ENCODE results near the gene ST8SIA6. TPM values are rescaled to one million over a fixed set of nuclear protein-coding genes. Genes with fewer than 3 reads are reported as not detected.
"Not testable (repeated sequence)": the region's sequence is repeated elsewhere in the genome, so short reads cannot be mapped to it uniquely, and the experiment has no call there.

ST8SIA6 gene
- total RNA-seq, 2 donors from 2014 or later = 0.33 to 1.1 TPM

DNA sequence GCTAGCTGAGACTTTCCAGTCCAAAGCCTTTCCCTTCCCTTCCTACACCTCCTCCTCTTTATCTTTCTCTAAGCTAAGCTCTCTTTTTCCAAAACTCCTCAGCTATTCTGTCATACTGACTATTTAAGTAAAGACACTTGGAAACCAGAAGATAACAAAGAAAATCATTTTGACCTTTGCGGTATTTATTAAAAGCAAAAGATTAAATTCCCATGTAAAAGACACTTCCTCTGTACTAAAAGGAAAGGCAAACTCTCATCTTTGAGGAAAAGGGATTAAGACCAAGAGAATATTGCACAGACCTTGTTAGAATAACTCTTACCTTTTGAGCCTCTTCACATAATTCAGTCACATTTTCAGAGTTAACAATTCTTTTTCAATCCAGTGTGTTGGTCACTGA, 15.8 kb downstream of the ST8SIA6 start:
- no peaks in the 10 kb centered on the region for H3K27me3 ChIP-seq (ENCODE audit: control insufficient read depth, insufficient read depth, low read length, poor library complexity, severe bottlenecking)
- 85 to 86% methylated on average over 1 of the region's 1 CpG for WGBS, 2 experiments (ENCODE audit: insufficient coverage in 1 of 2, insufficient read length in 1 of 2)
- H3K36me3 ChIP-seq (ENCODE audit: control insufficient read depth, insufficient read depth, low read length) = no peaks in the 10 kb centered on the region
- no peaks in the 10 kb centered on the region for H3K4me1 ChIP-seq (ENCODE audit: control insufficient read depth, insufficient read depth, low read length)
- H3K9ac ChIP-seq (ENCODE audit: extremely low read depth, low read length, poor library complexity, severe bottlenecking) = no peak overlapping the region
- no peak overlapping the region for H3K4me3 ChIP-seq (ENCODE audit: low read length)
- TF ChIP-seq, protein P1, sequence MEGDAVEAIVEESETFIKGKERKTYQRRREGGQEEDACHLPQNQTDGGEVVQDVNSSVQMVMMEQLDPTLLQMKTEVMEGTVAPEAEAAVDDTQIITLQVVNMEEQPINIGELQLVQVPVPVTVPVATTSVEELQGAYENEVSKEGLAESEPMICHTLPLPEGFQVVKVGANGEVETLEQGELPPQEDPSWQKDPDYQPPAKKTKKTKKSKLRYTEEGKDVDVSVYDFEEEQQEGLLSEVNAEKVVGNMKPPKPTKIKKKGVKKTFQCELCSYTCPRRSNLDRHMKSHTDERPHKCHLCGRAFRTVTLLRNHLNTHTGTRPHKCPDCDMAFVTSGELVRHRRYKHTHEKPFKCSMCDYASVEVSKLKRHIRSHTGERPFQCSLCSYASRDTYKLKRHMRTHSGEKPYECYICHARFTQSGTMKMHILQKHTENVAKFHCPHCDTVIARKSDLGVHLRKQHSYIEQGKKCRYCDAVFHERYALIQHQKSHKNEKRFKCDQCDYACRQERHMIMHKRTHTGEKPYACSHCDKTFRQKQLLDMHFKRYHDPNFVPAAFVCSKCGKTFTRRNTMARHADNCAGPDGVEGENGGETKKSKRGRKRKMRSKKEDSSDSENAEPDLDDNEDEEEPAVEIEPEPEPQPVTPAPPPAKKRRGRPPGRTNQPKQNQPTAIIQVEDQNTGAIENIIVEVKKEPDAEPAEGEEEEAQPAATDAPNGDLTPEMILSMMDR (conservative IDR thresholded peaks at IDR 0.05) = no peak
- peaks cover 13% of the 10 kb centered on the region for H3K9me3 Mint-ChIP-seq
- H3K36me3 Mint-ChIP-seq (ENCODE audit: low read depth) = no peaks in the 10 kb centered on the region
- peaks cover 12% of the 10 kb centered on the region for H3K27me3 Mint-ChIP-seq (ENCODE audit: insufficient read depth)
- H3K4me1 Mint-ChIP-seq = peaks cover 18% of the 10 kb centered on the region
- DNase-seq = no peak
- H3K4me3 Mint-ChIP-seq = no peak overlapping the region
- H3K27ac Mint-ChIP-seq = no peak overlapping the region
- no peak overlapping the region for H3K27ac ChIP-seq (ENCODE audit: low read depth, low read length)
- peaks cover 10% of the 10 kb centered on the region for H3K9me3 ChIP-seq (ENCODE audit: control insufficient read depth, low read length)

DNA sequence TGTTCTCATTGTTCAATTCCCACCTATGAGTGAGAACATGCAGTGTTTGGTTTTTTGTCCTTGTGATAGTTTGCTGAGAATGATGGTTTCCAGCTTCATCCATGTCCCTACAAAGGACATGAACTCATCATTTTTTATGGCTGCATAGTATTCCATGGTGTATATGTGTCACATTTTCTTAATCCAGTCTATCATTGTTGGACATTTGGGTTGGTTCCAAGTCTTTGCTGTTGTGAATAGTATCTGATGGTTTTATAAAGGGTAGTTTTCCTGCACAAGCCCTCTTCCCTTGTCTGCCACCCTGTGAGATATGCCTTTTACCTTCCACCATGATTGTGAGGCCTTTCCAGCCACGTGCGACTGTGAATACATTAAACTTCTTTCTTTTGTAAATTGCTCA, 17.8 kb downstream of the ST8SIA6 start:
- DNase-seq; H3K4me3 ChIP-seq (ENCODE audit: low read length); H3K36me3 ChIP-seq (ENCODE audit: control insufficient read depth, insufficient read depth, low read length); H3K27ac ChIP-seq (ENCODE audit: low read depth, low read length); H3K9ac ChIP-seq (ENCODE audit: extremely low read depth, low read length, poor library complexity, severe bottlenecking); H3K27me3 ChIP-seq (ENCODE audit: control insufficient read depth, insufficient read depth, low read length, poor library complexity, severe bottlenecking); H3K36me3 Mint-ChIP-seq (ENCODE audit: low read depth); H3K4me1 ChIP-seq (ENCODE audit: control insufficient read depth, insufficient read depth, low read length); H3K27ac Mint-ChIP-seq; H3K4me3 Mint-ChIP-seq: not testable (repeated sequence)
- Mint-ChIP-seq H3K9me3 (peaks cover 13% of the 10 kb centered on the region), H3K4me1 (peaks cover 18% of the 10 kb centered on the region), H3K27me3 (ENCODE audit: insufficient read depth) (peaks cover 22% of the 10 kb centered on the region)
- 91 to 92% methylated on average over 2 of the region's 2 CpGs for WGBS, 2 experiments (ENCODE audit: insufficient coverage in 1 of 2, insufficient read length in 1 of 2)
- peaks cover 10% of the 10 kb centered on the region for H3K9me3 ChIP-seq (ENCODE audit: control insufficient read depth, low read length)

DNA sequence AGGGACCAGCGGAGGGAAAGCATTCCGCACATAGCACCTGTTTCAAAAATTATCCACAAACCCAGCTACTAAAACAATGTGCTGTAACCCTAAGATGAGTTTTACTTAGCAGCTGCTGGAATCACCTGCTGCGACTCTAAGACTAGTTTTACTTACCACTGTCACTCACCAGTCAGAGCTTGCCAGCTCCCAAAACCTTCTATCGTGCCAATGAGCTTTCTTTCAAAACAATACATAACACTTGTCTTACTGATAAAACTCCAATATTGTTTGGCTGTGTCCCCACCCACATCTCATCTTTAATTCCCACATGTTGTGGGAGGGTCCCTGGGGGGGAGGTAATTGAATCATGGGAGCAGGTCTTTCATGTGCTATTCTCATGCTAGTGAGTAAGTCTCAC, 18.4 kb downstream of the ST8SIA6 start:
- TF ChIP-seq, protein P1 (conservative IDR thresholded peaks at IDR 0.05) = no peak
- no peak overlapping the region for H3K4me3 ChIP-seq (ENCODE audit: low read length)
- WGBS, 2 experiments (ENCODE audit: insufficient coverage in 1 of 2, insufficient read length in 1 of 2) = 86 to 97% methylated on average over 1 to 4 of the region's 4 CpGs

DNA sequence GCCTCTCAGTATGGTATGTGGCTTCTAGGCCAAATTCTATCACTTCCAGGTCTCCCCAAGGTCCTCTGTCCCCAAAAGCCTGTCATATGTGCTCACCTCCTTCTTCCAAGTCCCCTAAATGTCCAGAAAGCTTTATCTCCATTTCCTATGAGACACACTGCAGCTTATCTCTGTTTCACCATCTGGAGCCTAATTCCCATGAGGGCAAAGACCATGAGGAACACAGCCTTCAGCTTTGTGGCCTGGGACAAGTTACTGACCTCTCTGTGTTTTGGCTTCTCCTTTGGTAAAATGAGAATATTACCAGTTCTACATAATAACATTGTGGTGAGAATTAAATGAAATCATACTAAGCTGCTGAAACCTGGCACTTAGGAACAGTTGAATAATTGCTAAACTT, 19.2 kb downstream of the ST8SIA6 start:
- Histone ChIP-seq H3K4me1 (ENCODE audit: control insufficient read depth, insufficient read depth, low read length) (no peaks in the 10 kb centered on the region), H3K27me3 (ENCODE audit: control insufficient read depth, insufficient read depth, low read length, poor library complexity, severe bottlenecking) (no peaks in the 10 kb centered on the region), H3K9ac (ENCODE audit: extremely low read depth, low read length, poor library complexity, severe bottlenecking) (no peak overlapping the region), H3K4me3 (ENCODE audit: low read length) (no peak overlapping the region), H3K27ac (ENCODE audit: low read depth, low read length) (no peak overlapping the region), H3K36me3 (ENCODE audit: control insufficient read depth, insufficient read depth, low read length) (no peaks in the 10 kb centered on the region), H3K9me3 (ENCODE audit: control insufficient read depth, low read length) (peaks cover 10% of the 10 kb centered on the region)
- Mint-ChIP-seq H3K4me3 (no peak overlapping the region), H3K4me1 (peaks cover 23% of the 10 kb centered on the region), H3K9me3 (peaks cover 13% of the 10 kb centered on the region), H3K27me3 (ENCODE audit: insufficient read depth) (peaks cover 19% of the 10 kb centered on the region), H3K36me3 (ENCODE audit: low read depth) (no peaks in the 10 kb centered on the region), H3K27ac (no peak overlapping the region)
- TF ChIP-seq, protein P1 (conservative IDR thresholded peaks at IDR 0.05) = no peak
- DNase-seq = no peak

More for the DNA sequence above, 18.4 kb downstream of the ST8SIA6 start:
- no peaks in the 10 kb centered on the region for H3K36me3 ChIP-seq (ENCODE audit: control insufficient read depth, insufficient read depth, low read length)
- H3K27ac ChIP-seq (ENCODE audit: low read depth, low read length) = no peak overlapping the region
- no peaks in the 10 kb centered on the region for H3K27me3 ChIP-seq (ENCODE audit: control insufficient read depth, insufficient read depth, low read length, poor library complexity, severe bottlenecking)
- Mint-ChIP-seq H3K9me3 (peaks cover 13% of the 10 kb centered on the region), H3K36me3 (ENCODE audit: low read depth) (no peaks in the 10 kb centered on the region), H3K27ac (no peak overlapping the region), H3K27me3 (ENCODE audit: insufficient read depth) (peaks cover 22% of the 10 kb centered on the region), H3K4me1 (peaks cover 18% of the 10 kb centered on the region), H3K4me3 (no peak overlapping the region)
- H3K9ac ChIP-seq (ENCODE audit: extremely low read depth, low read length, poor library complexity, severe bottlenecking) = no peak overlapping the region
- H3K9me3 ChIP-seq (ENCODE audit: control insufficient read depth, low read length) = peaks cover 10% of the 10 kb centered on the region
- no peaks in the 10 kb centered on the region for H3K4me1 ChIP-seq (ENCODE audit: control insufficient read depth, insufficient read depth, low read length)
- no peak for DNase-seq
